HPDE6-E6E7 (cell line): ENCODE data around the gene C3orf20.
"Not testable (repeated sequence)": the region's sequence is repeated elsewhere in the genome, so short reads cannot be mapped to it uniquely, and the experiment has no call there.

ENCODE experiments used
- DNase-seq: peaks from one replicate; pipeline ENCODE4 v3.0.0; 2011; ENCODE audit warnings: missing footprints; ENCODE audit errors: extremely low spot score

C3orf20 gene

GRCh38 chr3:14797731-14798130 lies 122.8 kb downstream of the C3orf20 start:
- DNase-seq, result no peak

GRCh38 chr3:14798231-14798630 lies 123.3 kb downstream of the C3orf20 start:
- no peak for DNase-seq

GRCh38 chr3:14799146-14799545 lies 124.2 kb downstream of the C3orf20 start:
- no peak for DNase-seq

GRCh38 chr3:14801031-14801430 lies 126.1 kb downstream of the C3orf20 start:
- no peak for DNase-seq

GRCh38 chr3:14801668-14802380 lies 126.9 kb downstream of the C3orf20 start:
- no peak for DNase-seq

GRCh38 chr3:14802381-14802731 lies 127.4 kb downstream of the C3orf20 start:
- no peak for DNase-seq

- DNase-seq, result no peak
Observed at GRCh38 chr3:14803101-14803980, 128.4 kb downstream of the C3orf20 start.

- no peak for DNase-seq
Observed at GRCh38 chr3:14803981-14804834, 129.3 kb downstream of the C3orf20 start.

- DNase-seq, result no peak
Observed at GRCh38 chr3:14804835-14805780, 130.2 kb downstream of the C3orf20 start.

GRCh38 chr3:14805961-14806537 lies 131.1 kb downstream of the C3orf20 start:
- DNase-seq, result no peak

GRCh38 chr3:14806641-14807263 lies 131.8 kb downstream of the C3orf20 start:
- peak; percentile 1 for DNase-seq

- no peak for DNase-seq
Observed at GRCh38 chr3:14808025-14808424, 133.1 kb downstream of the C3orf20 start.

- no peak for DNase-seq
Observed at GRCh38 chr3:14808502-14809266, 133.7 kb downstream of the C3orf20 start.

GRCh38 chr3:14809611-14810010 lies 134.7 kb downstream of the C3orf20 start:
- DNase-seq, result not testable (repeated sequence)

- no peak for DNase-seq
Observed at GRCh38 chr3:14810070-14810791, 135.3 kb downstream of the C3orf20 start.

- no peak for DNase-seq
Observed at GRCh38 chr3:14810801-14811661, 136.1 kb downstream of the C3orf20 start.

GRCh38 chr3:14811684-14812083 lies 136.7 kb downstream of the C3orf20 start:
- DNase-seq, result no peak
